ENCODE results near the gene ZBTB7C.

- TF ChIP-seq CTCF (IDR thresholded peaks at IDR 0.05) (no peak), EZH2phosphoT487 (IDR thresholded peaks at IDR 0.05) (no peak), EZH2 (IDR thresholded peaks at IDR 0.05) (no peak)
Measured at GRCh38 chr18:48442761-48443160, 33.6 kb upstream of the ZBTB7C start.
